Skeletal muscle tissue (tissue), 4 donors: ENCODE measurements around the gene PRAMEF12. TPM values are rescaled to one million over a fixed set of nuclear protein-coding genes. Genes with fewer than 3 reads are reported as not detected.

Experiments
- H3K27ac ChIP-seq: one replicate; pipeline ENCODE4 v1.7.0; 2013; ENCODE audit warnings: mild to moderate bottlenecking, low read depth, low read length, inconsistent platforms
- H3K27me3 ChIP-seq, 3 donors: one replicate each; pipeline ENCODE4 v1.7.0; 2013; ENCODE audit warnings: low read length in 3 of 3; ENCODE audit not compliant: control insufficient read depth in 3 of 3, insufficient read depth in 3 of 3
- H3K36me3 ChIP-seq, 3 donors: one replicate each; pipeline ENCODE4 v1.7.0; 2013; ENCODE audit warnings: low read length in 3 of 3; ENCODE audit not compliant: control insufficient read depth in 3 of 3, insufficient read depth in 3 of 3
- H3K4me1 ChIP-seq, 3 donors: one replicate each; pipeline ENCODE4 v1.7.0; 2013; ENCODE audit warnings: low read length in 3 of 3, mild to moderate bottlenecking in 3 of 3; ENCODE audit not compliant: control insufficient read depth in 3 of 3, insufficient read depth in 3 of 3
- H3K4me3 ChIP-seq, 3 donors: one replicate each; pipeline ENCODE4 v1.7.0; 2013; ENCODE audit warnings: low read length in 3 of 3
- H3K9ac ChIP-seq, 3 donors: one replicate each; pipeline ENCODE4 v1.7.0; 2013; ENCODE audit warnings: low read length in 3 of 3, mild to moderate bottlenecking in 3 of 3, moderate library complexity in 2 of 3, low read depth in 1 of 3
- H3K9me3 ChIP-seq, 3 donors: one replicate each; pipeline ENCODE4 v1.7.0; 2013; ENCODE audit warnings: low read length in 3 of 3; ENCODE audit not compliant: control insufficient read depth in 3 of 3
- total RNA-seq: library from RNA; depleted of rRNA; stranded (reverse); fragments of >200 nt; gene quantifications from one replicate; pipeline ENCODE4 v1.2.3, GENCODE V29; 2014
- donor health status: Osteomylitis.

The PRAMEF12 gene
- total RNA-seq, 1 donor from 2014 or later: not detected

- no peaks in the 10 kb centered on the region for H3K9me3 ChIP-seq
- no peak overlapping the region for H3K4me3 ChIP-seq
- H3K9ac ChIP-seq: no peak overlapping the region
- H3K4me1 ChIP-seq: no peaks in the 10 kb centered on the region
- no peaks in the 10 kb centered on the region for H3K36me3 ChIP-seq
- no peak overlapping the region for H3K27ac ChIP-seq
- H3K27me3 ChIP-seq: peaks cover 3 to 14% (median 9%) of the 10 kb centered on the region in 3 donors
These were observed 4.5 kb upstream of the PRAMEF12 start for GRCh38 chr1:12769031-12769430.

GRCh38 chr1:12769976-12770505 lies 3.5 kb upstream of the PRAMEF12 start:
- Histone ChIP-seq H3K27me3 (peaks cover 3 to 14% (median 9%) of the 10 kb centered on the region in 3 donors), H3K9me3 (no peaks in the 10 kb centered on the region), H3K4me1 (no peaks in the 10 kb centered on the region), H3K4me3 (no peak overlapping the region), H3K9ac (no peak overlapping the region), H3K27ac (no peak overlapping the region), H3K36me3 (no peaks in the 10 kb centered on the region)

GRCh38 chr1:12770620-12771019 lies 2.9 kb upstream of the PRAMEF12 start:
- Histone ChIP-seq H3K27ac (no peak overlapping the region), H3K4me1 (no peaks in the 10 kb centered on the region), H3K27me3 (peaks cover 3 to 14% (median 9%) of the 10 kb centered on the region in 3 donors), H3K4me3 (no peak overlapping the region), H3K9me3 (no peaks in the 10 kb centered on the region), H3K36me3 (no peaks in the 10 kb centered on the region), H3K9ac (no peak overlapping the region)

GRCh38 chr1:12771186-12771585 lies 2.4 kb upstream of the PRAMEF12 start:
- no peak overlapping the region for H3K4me3 ChIP-seq
- H3K9ac ChIP-seq: no peak overlapping the region
- no peaks in the 10 kb centered on the region for H3K9me3 ChIP-seq
- peaks cover 3 to 14% (median 9%) of the 10 kb centered on the region in 3 donors for H3K27me3 ChIP-seq
- no peaks in the 10 kb centered on the region for H3K36me3 ChIP-seq
- no peaks in the 10 kb centered on the region for H3K4me1 ChIP-seq
- no peak overlapping the region for H3K27ac ChIP-seq

GRCh38 chr1:12772520-12772919 lies 1.0 kb upstream of the PRAMEF12 start:
- Histone ChIP-seq H3K4me1 (no peaks in the 10 kb centered on the region), H3K27me3 (peaks cover 3 to 14% (median 9%) of the 10 kb centered on the region in 3 donors), H3K27ac (no peak overlapping the region), H3K4me3 (no peak overlapping the region), H3K9me3 (no peaks in the 10 kb centered on the region), H3K9ac (no peak overlapping the region), H3K36me3 (no peaks in the 10 kb centered on the region)

GRCh38 chr1:12774801-12775345 lies 1.3 kb downstream of the PRAMEF12 start:
- no peak overlapping the region for H3K9ac ChIP-seq
- H3K27ac ChIP-seq: no peak overlapping the region
- H3K4me3 ChIP-seq: no peak overlapping the region
- no peaks in the 10 kb centered on the region for H3K4me1 ChIP-seq
- H3K27me3 ChIP-seq: peaks cover 2 to 8% (median 7%) of the 10 kb centered on the region in 3 donors
- no peaks in the 10 kb centered on the region for H3K9me3 ChIP-seq
- H3K36me3 ChIP-seq: no peaks in the 10 kb centered on the region

GRCh38 chr1:12775443-12775842 lies 1.9 kb downstream of the PRAMEF12 start:
- H3K36me3 ChIP-seq: no peaks in the 10 kb centered on the region
- no peak overlapping the region for H3K27ac ChIP-seq
- no peak overlapping the region for H3K9ac ChIP-seq
- H3K27me3 ChIP-seq: peaks cover 0 to 2% (median 2%) of the 10 kb centered on the region in 3 donors
- H3K9me3 ChIP-seq: no peaks in the 10 kb centered on the region
- no peaks in the 10 kb centered on the region for H3K4me1 ChIP-seq
- H3K4me3 ChIP-seq: no peak overlapping the region

GRCh38 chr1:12776801-12777557 lies 3.4 kb downstream of the PRAMEF12 start:
- H3K36me3 ChIP-seq: no peaks in the 10 kb centered on the region
- H3K27ac ChIP-seq: no peak overlapping the region
- no peaks in the 10 kb centered on the region for H3K4me1 ChIP-seq
- H3K4me3 ChIP-seq: no peak overlapping the region
- no peaks in the 10 kb centered on the region for H3K27me3 ChIP-seq
- no peaks in the 10 kb centered on the region for H3K9me3 ChIP-seq
- no peak overlapping the region for H3K9ac ChIP-seq

GRCh38 chr1:12778061-12778460 lies 4.5 kb downstream of the PRAMEF12 start:
- Histone ChIP-seq H3K36me3 (no peaks in the 10 kb centered on the region), H3K9ac (no peak overlapping the region), H3K4me1 (no peaks in the 10 kb centered on the region), H3K9me3 (no peaks in the 10 kb centered on the region), H3K4me3 (no peak overlapping the region), H3K27ac (no peak overlapping the region), H3K27me3 (no peaks in the 10 kb centered on the region)

- H3K27ac ChIP-seq: no peak overlapping the region
- H3K9me3 ChIP-seq: no peaks in the 10 kb centered on the region
- H3K36me3 ChIP-seq: no peaks in the 10 kb centered on the region
- H3K9ac ChIP-seq: no peak overlapping the region
- no peak overlapping the region for H3K4me3 ChIP-seq
- no peaks in the 10 kb centered on the region for H3K4me1 ChIP-seq
- no peaks in the 10 kb centered on the region for H3K27me3 ChIP-seq
These were observed 5.4 kb downstream of the PRAMEF12 start for GRCh38 chr1:12778907-12779306.
